ES-I3 (cell line): ENCODE measurements around the gene PLAC9.

Experiments used
- H3K36me3 ChIP-seq: 2 replicates; pipeline ENCODE4 v1.6.1; 2013; ENCODE audit warnings: mild to moderate bottlenecking, low read length, control low read depth, moderate library complexity; ENCODE audit not compliant: insufficient read depth
- H3K4me1 ChIP-seq: 2 replicates; pipeline ENCODE4 v1.6.1; 2013; ENCODE audit warnings: mild to moderate bottlenecking, control low read depth, low read length; ENCODE audit not compliant: insufficient read depth
- H3K9ac ChIP-seq: 2 replicates; pipeline ENCODE4 v1.6.1; 2013; ENCODE audit warnings: low read depth, mild to moderate bottlenecking, low read length, moderate library complexity
- H3K9me3 ChIP-seq: 2 replicates; pipeline ENCODE4 v1.6.1; 2013; ENCODE audit warnings: mild to moderate bottlenecking, low read length, moderate library complexity; ENCODE audit not compliant: control insufficient read depth, insufficient read depth

PLAC9 gene

GRCh38 chr10:80171248-80171660 lies 38.7 kb downstream of the PLAC9 start:
- Histone ChIP-seq H3K36me3 (no peaks in the 10 kb centered on the region; the same call in 1 of the 2 replicates), H3K4me1 (peaks cover 8% of the 10 kb centered on the region; the same call in 1 of the 2 replicates), H3K9me3 (no peaks in the 10 kb centered on the region), H3K9ac (no peak overlapping the region)

- H3K9ac ChIP-seq, result no peak overlapping the region
- H3K9me3 ChIP-seq, result no peaks in the 10 kb centered on the region
- peaks cover 9% of the 10 kb centered on the region; the same call in 1 of the 2 replicates for H3K4me1 ChIP-seq
- no peaks in the 10 kb centered on the region for H3K36me3 ChIP-seq
Observed at GRCh38 chr10:80172896-80173295, 40.4 kb downstream of the PLAC9 start.

- Histone ChIP-seq H3K4me1 (peaks cover 15% of the 10 kb centered on the region; the same call in 1 of the 2 replicates), H3K9ac (no peak overlapping the region), H3K36me3 (no peaks in the 10 kb centered on the region)
Observed at GRCh38 chr10:80173466-80173865, 40.9 kb downstream of the PLAC9 start.

GRCh38 chr10:80174641-80175395 lies 42.3 kb downstream of the PLAC9 start:
- H3K9me3 ChIP-seq, result no peaks in the 10 kb centered on the region
- no peak overlapping the region for H3K9ac ChIP-seq
- H3K36me3 ChIP-seq, result no peaks in the 10 kb centered on the region
- peaks cover 15% of the 10 kb centered on the region; the same call in 1 of the 2 replicates for H3K4me1 ChIP-seq

More at GRCh38 chr10:80173466-80173865, 40.9 kb downstream of the PLAC9 start:
- no peaks in the 10 kb centered on the region for H3K9me3 ChIP-seq

GRCh38 chr10:80176526-80176925 lies 44.0 kb downstream of the PLAC9 start:
- no peak overlapping the region for H3K9ac ChIP-seq
- H3K9me3 ChIP-seq, result no peaks in the 10 kb centered on the region
- H3K36me3 ChIP-seq, result no peaks in the 10 kb centered on the region

GRCh38 chr10:80177781-80178636 lies 45.5 kb downstream of the PLAC9 start:
- Histone ChIP-seq H3K4me1 (peaks cover 7% of the 10 kb centered on the region; the same call in 1 of the 2 replicates), H3K36me3 (no peaks in the 10 kb centered on the region), H3K9me3 (no peaks in the 10 kb centered on the region), H3K9ac (no peak overlapping the region)

More at GRCh38 chr10:80176526-80176925, 44.0 kb downstream of the PLAC9 start:
- peaks cover 9% of the 10 kb centered on the region; the same call in 1 of the 2 replicates for H3K4me1 ChIP-seq

GRCh38 chr10:80182986-80183385 lies 50.5 kb downstream of the PLAC9 start:
- no peaks in the 10 kb centered on the region for H3K9me3 ChIP-seq
- H3K4me1 ChIP-seq, result peaks cover 10% of the 10 kb centered on the region
- no peaks in the 10 kb centered on the region for H3K36me3 ChIP-seq
- no peak overlapping the region for H3K9ac ChIP-seq

DNA sequence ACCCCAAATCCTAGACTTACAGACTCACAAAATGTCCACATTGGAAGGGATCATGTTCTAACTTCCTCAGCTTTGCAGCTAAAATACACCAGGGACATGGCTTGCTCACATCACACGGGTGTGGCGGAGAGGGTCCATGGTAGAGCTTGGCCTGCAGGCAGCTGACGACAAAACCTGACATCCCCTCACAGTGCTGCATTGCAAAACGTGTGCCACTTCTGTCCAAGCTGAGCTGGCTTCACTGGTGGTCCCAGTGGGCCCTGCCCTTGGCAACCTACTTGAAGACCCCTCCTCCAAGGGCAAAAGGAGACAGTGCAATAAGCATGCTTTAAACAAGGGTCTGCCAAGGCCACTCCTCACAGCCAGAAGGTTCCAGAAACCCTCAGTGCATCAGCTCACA lies 50.9 kb downstream of the PLAC9 start:
- Histone ChIP-seq H3K4me1 (peaks cover 5% of the 10 kb centered on the region), H3K9me3 (no peaks in the 10 kb centered on the region), H3K9ac (no peak overlapping the region), H3K36me3 (no peaks in the 10 kb centered on the region)

- Histone ChIP-seq H3K4me1 (peaks cover 4% of the 10 kb centered on the region), H3K9ac (no peak overlapping the region), H3K9me3 (no peaks in the 10 kb centered on the region), H3K36me3 (no peaks in the 10 kb centered on the region)
Observed at GRCh38 chr10:80184291-80184690, 51.8 kb downstream of the PLAC9 start.

- Histone ChIP-seq H3K9ac (no peak overlapping the region), H3K4me1 (peaks cover 4% of the 10 kb centered on the region), H3K9me3 (no peaks in the 10 kb centered on the region), H3K36me3 (no peaks in the 10 kb centered on the region)
Observed at GRCh38 chr10:80185578-80186299, 53.2 kb downstream of the PLAC9 start.

DNA sequence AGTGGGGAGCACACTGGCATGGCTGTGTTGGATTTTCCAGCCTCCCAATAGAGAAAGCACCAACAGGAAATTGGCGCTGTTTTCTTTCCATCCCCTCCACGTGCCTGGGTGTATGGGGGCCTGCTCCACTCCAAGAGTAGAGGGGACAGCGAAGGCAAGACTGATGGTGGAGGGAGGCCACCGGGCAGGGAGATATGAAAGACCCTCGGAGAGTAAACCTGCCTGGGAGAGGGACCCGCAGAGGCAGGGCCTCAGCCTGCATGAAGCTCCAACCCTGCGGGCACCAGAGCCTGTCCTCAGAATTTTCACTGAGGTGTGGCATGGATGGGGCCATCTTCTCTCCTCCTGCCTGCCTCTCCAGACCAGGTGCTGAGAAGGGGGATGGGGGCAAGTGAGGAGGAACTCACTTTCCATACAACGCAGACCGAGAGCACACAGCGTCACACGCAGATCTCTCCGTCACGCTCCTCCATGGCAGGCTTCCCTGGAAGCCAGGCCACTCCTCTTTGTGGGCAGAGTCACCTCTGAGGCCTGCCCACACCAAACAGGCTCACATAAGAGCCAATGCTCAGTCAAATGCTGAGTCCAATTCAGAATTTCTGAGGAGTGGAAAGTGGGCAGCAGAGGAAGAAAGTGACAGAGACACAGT lies 54.0 kb downstream of the PLAC9 start:
- no peak overlapping the region for H3K9ac ChIP-seq

GRCh38 chr10:80187060-80187459 lies 54.5 kb downstream of the PLAC9 start:
- Histone ChIP-seq H3K4me1 (peaks cover 4% of the 10 kb centered on the region), H3K9ac (no peak overlapping the region), H3K9me3 (no peaks in the 10 kb centered on the region), H3K36me3 (no peaks in the 10 kb centered on the region)

More for the DNA sequence above, 54.0 kb downstream of the PLAC9 start:
- Histone ChIP-seq H3K36me3 (no peaks in the 10 kb centered on the region), H3K4me1 (peaks cover 4% of the 10 kb centered on the region), H3K9me3 (no peaks in the 10 kb centered on the region)

GRCh38 chr10:80187465-80188409 lies 55.2 kb downstream of the PLAC9 start:
- Histone ChIP-seq H3K9ac (no peak overlapping the region), H3K36me3 (no peaks in the 10 kb centered on the region), H3K9me3 (no peaks in the 10 kb centered on the region), H3K4me1 (peaks cover 4% of the 10 kb centered on the region)
